Fibroblast of pulmonary artery (primary cell): ENCODE results near the gene BBS2.

Experiments used
- DNase-seq: peaks from one replicate; pipeline ENCODE4 v3.0.0-alpha.2; 2010; ENCODE audit warnings: low read depth
- H3K4me3 ChIP-seq: replicated peaks from 2 replicates; pipeline ENCODE4 v1.5.1; 2011; ENCODE audit warnings: low read depth, mild to moderate bottlenecking, control low read depth, low read length, moderate library complexity
- TF ChIP-seq, protein P1 (sequence below): IDR thresholded peaks from 2 replicates; pipeline ENCODE4 v1.5.1; 2011; ENCODE audit warnings: mild to moderate bottlenecking, control low read depth, low read length, inconsistent platforms; ENCODE audit errors: missing control alignments

Gene BBS2

DNA sequence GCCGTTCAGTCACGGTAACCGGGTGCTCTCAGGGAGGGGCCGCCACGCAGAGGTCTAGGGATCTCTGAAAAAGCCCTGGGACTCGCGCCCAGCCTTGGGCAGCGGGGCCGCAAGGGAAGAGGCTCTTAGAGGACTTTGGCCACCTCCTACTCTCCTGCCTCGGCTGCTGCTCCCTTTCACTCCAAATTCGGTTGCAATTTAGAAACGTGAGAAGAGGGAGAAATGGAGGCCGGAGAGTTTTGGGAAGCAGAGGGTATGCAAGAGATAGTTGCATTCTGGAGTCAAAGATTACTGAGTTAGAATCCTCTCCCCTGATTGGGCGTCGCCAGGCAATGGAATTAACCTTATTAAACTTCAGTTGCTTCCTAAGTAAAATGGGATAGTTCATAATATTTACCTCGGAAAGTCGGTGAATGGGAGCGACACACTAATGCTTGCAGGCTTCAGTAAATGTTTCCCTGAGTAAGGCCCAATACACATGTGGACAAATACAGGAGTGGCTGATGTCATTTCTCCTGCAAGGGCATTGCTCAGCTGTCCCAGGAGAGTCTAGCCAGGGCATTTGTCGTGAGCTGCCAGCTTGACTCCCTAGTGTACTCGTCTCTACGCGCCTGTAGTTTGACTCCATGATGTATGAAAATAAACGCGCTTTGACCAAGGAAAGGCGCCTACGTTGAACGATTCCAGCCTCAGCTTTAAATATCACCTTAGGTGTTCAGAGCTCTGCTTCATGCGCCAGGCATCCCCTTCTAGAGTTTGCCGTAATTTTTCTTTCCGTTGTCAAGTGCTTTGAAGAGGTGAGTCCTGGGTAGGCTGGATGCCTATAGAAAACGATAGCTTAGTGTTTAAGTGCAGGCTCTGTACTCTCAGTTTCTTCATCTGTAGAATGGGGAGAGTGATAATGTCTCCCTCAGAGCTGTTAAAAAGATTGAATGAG lies 67.8 kb downstream of the BBS2 start:
- H3K4me3 ChIP-seq, result peak overlapping the region; percentile 89
- TF ChIP-seq, protein P1, sequence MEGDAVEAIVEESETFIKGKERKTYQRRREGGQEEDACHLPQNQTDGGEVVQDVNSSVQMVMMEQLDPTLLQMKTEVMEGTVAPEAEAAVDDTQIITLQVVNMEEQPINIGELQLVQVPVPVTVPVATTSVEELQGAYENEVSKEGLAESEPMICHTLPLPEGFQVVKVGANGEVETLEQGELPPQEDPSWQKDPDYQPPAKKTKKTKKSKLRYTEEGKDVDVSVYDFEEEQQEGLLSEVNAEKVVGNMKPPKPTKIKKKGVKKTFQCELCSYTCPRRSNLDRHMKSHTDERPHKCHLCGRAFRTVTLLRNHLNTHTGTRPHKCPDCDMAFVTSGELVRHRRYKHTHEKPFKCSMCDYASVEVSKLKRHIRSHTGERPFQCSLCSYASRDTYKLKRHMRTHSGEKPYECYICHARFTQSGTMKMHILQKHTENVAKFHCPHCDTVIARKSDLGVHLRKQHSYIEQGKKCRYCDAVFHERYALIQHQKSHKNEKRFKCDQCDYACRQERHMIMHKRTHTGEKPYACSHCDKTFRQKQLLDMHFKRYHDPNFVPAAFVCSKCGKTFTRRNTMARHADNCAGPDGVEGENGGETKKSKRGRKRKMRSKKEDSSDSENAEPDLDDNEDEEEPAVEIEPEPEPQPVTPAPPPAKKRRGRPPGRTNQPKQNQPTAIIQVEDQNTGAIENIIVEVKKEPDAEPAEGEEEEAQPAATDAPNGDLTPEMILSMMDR, result no peak
- DNase-seq, result peak; percentile 31

DNA sequence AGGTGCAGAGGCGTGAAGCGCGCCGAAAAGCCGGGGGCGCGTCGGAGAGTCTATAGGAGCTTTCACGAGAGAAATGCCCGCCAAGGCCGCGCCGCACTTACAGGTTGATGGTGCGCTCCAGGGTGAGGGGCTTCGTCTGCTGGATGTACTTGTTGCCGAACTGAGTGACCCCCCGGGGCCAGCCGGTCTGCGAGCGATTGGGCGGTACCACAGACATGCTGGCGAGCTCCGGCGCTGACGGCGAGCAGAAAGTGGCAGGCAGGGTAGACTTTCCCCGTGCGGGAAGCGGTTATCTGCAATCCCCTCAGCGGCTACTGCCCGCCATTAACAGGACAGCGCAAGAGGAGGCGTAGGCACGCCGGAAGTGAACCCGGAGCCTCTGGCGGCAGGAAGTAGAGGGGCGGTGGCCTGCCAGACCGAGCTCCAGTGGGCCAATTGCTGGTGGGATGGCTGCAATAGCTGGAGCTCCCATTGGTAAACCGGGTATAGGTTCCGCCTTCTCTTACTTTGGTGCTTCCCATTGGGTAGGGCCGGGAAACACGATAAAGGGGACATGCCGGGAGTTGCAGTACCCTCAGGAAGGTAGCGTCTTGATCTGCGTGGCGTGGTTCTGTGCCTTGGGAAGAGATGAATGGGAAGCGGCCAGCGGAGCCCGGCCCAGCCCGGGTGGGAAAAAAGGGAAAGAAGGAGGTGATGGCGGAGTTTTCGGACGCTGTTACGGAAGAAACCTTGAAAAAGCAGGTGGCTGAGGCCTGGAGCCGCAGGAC lies 68.7 kb downstream of the BBS2 start, which contains the start of the genes NUDT21 and OGFOD1:
NUDT21 (minus strand) TSS at position 347 of the 767 bp plus-strand sequence; CDS start at position 217, 130 bp downstream.
OGFOD1 (plus strand) TSS at position 569 of the 767 bp plus-strand sequence; CDS start at position 628, 59 bp downstream.
- peak; percentile 98 for DNase-seq
- H3K4me3 ChIP-seq, result peak within 1 kb of the TSS; percentile 89
- TF ChIP-seq, protein P1, result no peak

DNA sequence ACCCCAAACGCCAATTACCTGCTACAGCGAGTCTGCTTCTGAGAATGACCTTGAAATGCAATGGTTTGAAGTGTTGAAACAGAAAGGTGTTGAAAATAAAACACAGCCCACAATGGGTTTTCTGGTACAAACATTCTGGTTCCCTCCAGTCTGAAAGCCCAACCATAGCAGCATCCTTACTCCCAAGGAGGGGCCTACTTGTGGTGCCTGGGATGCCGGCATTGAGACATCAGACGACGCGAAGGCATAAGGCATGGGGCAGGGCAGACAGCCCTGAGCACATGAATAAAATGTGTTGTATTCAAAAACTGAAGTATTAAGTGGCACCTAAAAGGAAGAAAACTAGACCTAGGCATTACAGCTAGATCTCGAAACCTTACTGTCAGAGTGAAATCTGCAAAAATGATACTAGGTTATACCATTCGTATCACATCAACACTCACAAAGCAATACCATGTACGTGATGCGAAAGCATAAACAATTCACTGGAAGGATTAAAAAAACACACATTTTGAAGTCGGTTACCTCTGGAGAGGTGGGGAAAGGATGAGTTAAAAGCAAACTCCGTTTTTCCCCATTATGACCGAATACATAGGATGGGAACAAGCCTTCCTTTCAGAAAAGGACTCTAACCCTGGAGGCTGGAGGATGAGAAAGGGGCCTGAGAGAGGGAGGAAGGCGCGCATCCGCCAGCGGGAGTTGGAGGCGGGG lies 69.4 kb downstream of the BBS2 start:
- TF ChIP-seq, protein P1, result no peak
- peak; percentile 15 for DNase-seq
- H3K4me3 ChIP-seq, result peak overlapping the region; percentile 89

DNA sequence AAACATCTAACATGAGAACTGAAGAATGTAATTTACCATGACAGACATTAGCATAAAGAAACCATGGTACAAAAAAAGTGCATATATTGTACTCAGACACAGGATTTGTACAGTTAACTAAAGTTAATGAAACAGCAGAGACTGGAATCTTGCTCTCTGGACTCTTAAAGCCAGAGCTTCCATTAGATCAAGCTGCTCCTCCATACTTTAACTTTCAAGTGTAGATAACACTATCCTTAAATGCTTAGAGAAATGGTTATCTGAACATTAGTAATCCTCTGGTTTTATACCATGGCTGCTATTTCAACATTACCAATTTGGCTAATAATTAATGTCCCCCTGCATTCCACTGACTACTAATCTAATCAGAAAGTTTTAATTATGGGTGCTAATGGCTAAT lies 71.8 kb downstream of the BBS2 start:
- DNase-seq, result no peak
- H3K4me3 ChIP-seq, result no peak overlapping the region
- TF ChIP-seq, protein P1, result no peak

DNA sequence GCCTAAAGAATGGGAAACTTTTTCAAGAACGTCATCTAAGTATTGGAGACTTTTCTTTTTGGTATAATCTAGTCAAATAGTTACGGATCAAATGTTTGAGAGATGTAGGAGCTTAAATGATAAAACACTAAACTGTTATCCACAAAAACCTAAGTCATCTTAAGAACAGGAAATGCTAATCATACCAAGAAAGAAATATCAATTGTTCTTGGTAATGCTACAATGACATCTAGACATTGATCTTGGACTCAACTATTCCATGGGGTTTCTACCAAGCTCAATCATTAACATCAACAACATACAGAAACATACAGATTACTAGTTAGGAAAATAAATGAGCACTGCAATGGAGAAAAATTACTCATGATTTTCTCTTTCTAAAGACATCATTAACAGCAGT lies 72.5 kb downstream of the BBS2 start:
- TF ChIP-seq, protein P1, result no peak
- DNase-seq, result no peak
- H3K4me3 ChIP-seq, result no peak overlapping the region

DNA sequence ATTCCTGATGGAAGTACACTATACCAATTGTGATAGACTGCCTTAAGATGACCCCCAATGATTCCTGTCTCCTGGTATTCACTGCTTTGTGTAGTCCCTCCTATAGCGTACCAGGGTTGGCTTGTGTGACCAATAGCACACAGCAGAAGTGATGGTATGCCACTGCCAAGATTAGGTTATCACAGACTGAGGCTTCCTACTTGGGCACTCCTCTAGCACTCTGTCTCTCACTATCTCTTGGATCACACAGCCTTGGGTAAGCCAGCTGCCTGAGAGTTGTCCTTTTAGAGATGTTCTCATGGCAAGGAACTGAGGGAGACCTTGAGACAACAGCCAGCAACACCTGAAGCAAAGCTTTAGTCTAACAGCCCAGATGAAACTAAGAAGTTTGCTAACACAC lies 81.8 kb downstream of the BBS2 start:
- DNase-seq, result no peak
- no peak overlapping the region for H3K4me3 ChIP-seq
- TF ChIP-seq, protein P1, result no peak
